ENCODE data around the gene CNDP2.
"Not testable (repeated sequence)": the region's sequence is repeated elsewhere in the genome, so short reads cannot be mapped to it uniquely, and the experiment has no call there.

CNDP2 gene

GRCh38 chr18:74500372-74500771 lies 4.2 kb downstream of the CNDP2 start:
- peaks cover 17% of the 10 kb centered on the region for H3K4me1 ChIP-seq (ENCODE audit: control insufficient read depth, insufficient read depth, low read length, unreplicated experiment)
- H3K27me3 ChIP-seq (ENCODE audit: insufficient read depth, low read length): no peaks in the 10 kb centered on the region
- H3K79me2 ChIP-seq (ENCODE audit: control insufficient read depth, insufficient read depth, low read length, unreplicated experiment): peaks cover 12% of the 10 kb centered on the region
- no peak overlapping the region for H3K27ac ChIP-seq (ENCODE audit: low read depth, low read length)
- H3K4me3 ChIP-seq (ENCODE audit: low read depth, low read length): peak overlapping the region; percentile 67; the same call in 1 of the 2 replicates
- no peak overlapping the region for H2AFZ ChIP-seq (ENCODE audit: low read length, unreplicated experiment)
- H3K36me3 ChIP-seq (ENCODE audit: insufficient read depth, low read length): peaks cover 5% of the 10 kb centered on the region; the same call in 1 of the 2 replicates

- not testable (repeated sequence) for H3K4me3 ChIP-seq (ENCODE audit: low read depth, low read length); H3K27ac ChIP-seq (ENCODE audit: low read depth, low read length); H3K27me3 ChIP-seq (ENCODE audit: insufficient read depth, low read length); H3K36me3 ChIP-seq (ENCODE audit: insufficient read depth, low read length); H2AFZ ChIP-seq (ENCODE audit: low read length, unreplicated experiment)
- H3K79me2 ChIP-seq (ENCODE audit: control insufficient read depth, insufficient read depth, low read length, unreplicated experiment): peaks cover 12% of the 10 kb centered on the region
- H3K4me1 ChIP-seq (ENCODE audit: control insufficient read depth, insufficient read depth, low read length, unreplicated experiment): peaks cover 17% of the 10 kb centered on the region
These were observed 4.6 kb downstream of the CNDP2 start for GRCh38 chr18:74500774-74501173.

GRCh38 chr18:74501386-74501785 lies 5.2 kb downstream of the CNDP2 start:
- Histone ChIP-seq H3K4me1 (ENCODE audit: control insufficient read depth, insufficient read depth, low read length, unreplicated experiment) (peaks cover 17% of the 10 kb centered on the region), H3K27ac (ENCODE audit: low read depth, low read length) (no peak overlapping the region), H3K36me3 (ENCODE audit: insufficient read depth, low read length) (peaks cover 5% of the 10 kb centered on the region; the same call in 1 of the 2 replicates), H3K27me3 (ENCODE audit: insufficient read depth, low read length) (no peaks in the 10 kb centered on the region), H2AFZ (ENCODE audit: low read length, unreplicated experiment) (no peak overlapping the region), H3K4me3 (ENCODE audit: low read depth, low read length) (no peak overlapping the region), H3K79me2 (ENCODE audit: control insufficient read depth, insufficient read depth, low read length, unreplicated experiment) (peaks cover 12% of the 10 kb centered on the region)

GRCh38 chr18:74503137-74503536 lies 7.0 kb downstream of the CNDP2 start:
- no peak overlapping the region for H3K27ac ChIP-seq (ENCODE audit: low read depth, low read length)
- peaks cover 13% of the 10 kb centered on the region for H3K4me1 ChIP-seq (ENCODE audit: control insufficient read depth, insufficient read depth, low read length, unreplicated experiment)
- H3K79me2 ChIP-seq (ENCODE audit: control insufficient read depth, insufficient read depth, low read length, unreplicated experiment): no peaks in the 10 kb centered on the region
- H3K27me3 ChIP-seq (ENCODE audit: insufficient read depth, low read length): no peaks in the 10 kb centered on the region
- no peak overlapping the region for H2AFZ ChIP-seq (ENCODE audit: low read length, unreplicated experiment)
- no peak overlapping the region for H3K4me3 ChIP-seq (ENCODE audit: low read depth, low read length)
- peaks cover 5% of the 10 kb centered on the region; the same call in 1 of the 2 replicates for H3K36me3 ChIP-seq (ENCODE audit: insufficient read depth, low read length)

- no peak overlapping the region for H3K27ac ChIP-seq (ENCODE audit: low read depth, low read length)
- no peaks in the 10 kb centered on the region for H3K79me2 ChIP-seq (ENCODE audit: control insufficient read depth, insufficient read depth, low read length, unreplicated experiment)
- H3K4me1 ChIP-seq (ENCODE audit: control insufficient read depth, insufficient read depth, low read length, unreplicated experiment): no peaks in the 10 kb centered on the region
- H3K36me3 ChIP-seq (ENCODE audit: insufficient read depth, low read length): peaks cover 5% of the 10 kb centered on the region; the same call in 1 of the 2 replicates
- no peak overlapping the region for H3K4me3 ChIP-seq (ENCODE audit: low read depth, low read length)
- H2AFZ ChIP-seq (ENCODE audit: low read length, unreplicated experiment): no peak overlapping the region
- no peaks in the 10 kb centered on the region for H3K27me3 ChIP-seq (ENCODE audit: insufficient read depth, low read length)
These were observed 9.6 kb downstream of the CNDP2 start for GRCh38 chr18:74505776-74506175.

GRCh38 chr18:74506448-74507084 lies 10.4 kb downstream of the CNDP2 start:
- Histone ChIP-seq H3K27ac (ENCODE audit: low read depth, low read length) (no peak overlapping the region), H3K36me3 (ENCODE audit: insufficient read depth, low read length) (peaks cover 5% of the 10 kb centered on the region; the same call in 1 of the 2 replicates), H2AFZ (ENCODE audit: low read length, unreplicated experiment) (no peak overlapping the region), H3K4me1 (ENCODE audit: control insufficient read depth, insufficient read depth, low read length, unreplicated experiment) (no peaks in the 10 kb centered on the region), H3K4me3 (ENCODE audit: low read depth, low read length) (no peak overlapping the region), H3K79me2 (ENCODE audit: control insufficient read depth, insufficient read depth, low read length, unreplicated experiment) (no peaks in the 10 kb centered on the region), H3K27me3 (ENCODE audit: insufficient read depth, low read length) (no peaks in the 10 kb centered on the region)

GRCh38 chr18:74507097-74507881 lies 11.1 kb downstream of the CNDP2 start:
- Histone ChIP-seq H3K36me3 (ENCODE audit: insufficient read depth, low read length) (peaks cover 5% of the 10 kb centered on the region; the same call in 1 of the 2 replicates), H2AFZ (ENCODE audit: low read length, unreplicated experiment) (no peak overlapping the region), H3K27me3 (ENCODE audit: insufficient read depth, low read length) (no peaks in the 10 kb centered on the region), H3K4me1 (ENCODE audit: control insufficient read depth, insufficient read depth, low read length, unreplicated experiment) (no peaks in the 10 kb centered on the region), H3K4me3 (ENCODE audit: low read depth, low read length) (no peak overlapping the region), H3K27ac (ENCODE audit: low read depth, low read length) (no peak overlapping the region), H3K79me2 (ENCODE audit: control insufficient read depth, insufficient read depth, low read length, unreplicated experiment) (no peaks in the 10 kb centered on the region)

GRCh38 chr18:74507927-74508326 lies 11.8 kb downstream of the CNDP2 start:
- no peak overlapping the region for H2AFZ ChIP-seq (ENCODE audit: low read length, unreplicated experiment)
- no peaks in the 10 kb centered on the region for H3K79me2 ChIP-seq (ENCODE audit: control insufficient read depth, insufficient read depth, low read length, unreplicated experiment)
- no peak overlapping the region for H3K27ac ChIP-seq (ENCODE audit: low read depth, low read length)
- peaks cover 5% of the 10 kb centered on the region; the same call in 1 of the 2 replicates for H3K36me3 ChIP-seq (ENCODE audit: insufficient read depth, low read length)
- no peaks in the 10 kb centered on the region for H3K27me3 ChIP-seq (ENCODE audit: insufficient read depth, low read length)
- H3K4me1 ChIP-seq (ENCODE audit: control insufficient read depth, insufficient read depth, low read length, unreplicated experiment): no peaks in the 10 kb centered on the region
- H3K4me3 ChIP-seq (ENCODE audit: low read depth, low read length): no peak overlapping the region

- Histone ChIP-seq H3K27ac (ENCODE audit: low read depth, low read length) (no peak overlapping the region), H3K4me1 (ENCODE audit: control insufficient read depth, insufficient read depth, low read length, unreplicated experiment) (no peaks in the 10 kb centered on the region), H2AFZ (ENCODE audit: low read length, unreplicated experiment) (no peak overlapping the region), H3K27me3 (ENCODE audit: insufficient read depth, low read length) (no peaks in the 10 kb centered on the region), H3K79me2 (ENCODE audit: control insufficient read depth, insufficient read depth, low read length, unreplicated experiment) (no peaks in the 10 kb centered on the region), H3K36me3 (ENCODE audit: insufficient read depth, low read length) (peaks cover 2% of the 10 kb centered on the region; the same call in 1 of the 2 replicates), H3K4me3 (ENCODE audit: low read depth, low read length) (no peak overlapping the region)
These were observed 12.2 kb downstream of the CNDP2 start for GRCh38 chr18:74508366-74508765.

GRCh38 chr18:74508821-74509225 lies 12.7 kb downstream of the CNDP2 start:
- H3K4me1 ChIP-seq (ENCODE audit: control insufficient read depth, insufficient read depth, low read length, unreplicated experiment): no peaks in the 10 kb centered on the region
- no peaks in the 10 kb centered on the region for H3K79me2 ChIP-seq (ENCODE audit: control insufficient read depth, insufficient read depth, low read length, unreplicated experiment)
- H3K27ac ChIP-seq (ENCODE audit: low read depth, low read length): no peak overlapping the region
- no peak overlapping the region for H3K4me3 ChIP-seq (ENCODE audit: low read depth, low read length)
- no peaks in the 10 kb centered on the region for H3K27me3 ChIP-seq (ENCODE audit: insufficient read depth, low read length)
- H3K36me3 ChIP-seq (ENCODE audit: insufficient read depth, low read length): no peaks in the 10 kb centered on the region; the same call in 1 of the 2 replicates
- H2AFZ ChIP-seq (ENCODE audit: low read length, unreplicated experiment): no peak overlapping the region

All from ACC112 (cell line).